Stimulated activated CD8-positive, alpha-beta memory T cell treated with anti-CD3 and anti-CD28 coated beads, Interleukin-7, amount 100 ng/mL, for 24 hours (primary cell): Measurements from ENCODE around the gene RTN3.
"Not testable (repeated sequence)": the region's sequence is repeated elsewhere in the genome, so short reads cannot be mapped to it uniquely, and the experiment has no call there.

ENCODE experiments used
- DNase-seq: peaks from one replicate; pipeline ENCODE4 v3.0.0-alpha.2; 2020; ENCODE audit warnings: low read depth

Gene RTN3

DNA sequence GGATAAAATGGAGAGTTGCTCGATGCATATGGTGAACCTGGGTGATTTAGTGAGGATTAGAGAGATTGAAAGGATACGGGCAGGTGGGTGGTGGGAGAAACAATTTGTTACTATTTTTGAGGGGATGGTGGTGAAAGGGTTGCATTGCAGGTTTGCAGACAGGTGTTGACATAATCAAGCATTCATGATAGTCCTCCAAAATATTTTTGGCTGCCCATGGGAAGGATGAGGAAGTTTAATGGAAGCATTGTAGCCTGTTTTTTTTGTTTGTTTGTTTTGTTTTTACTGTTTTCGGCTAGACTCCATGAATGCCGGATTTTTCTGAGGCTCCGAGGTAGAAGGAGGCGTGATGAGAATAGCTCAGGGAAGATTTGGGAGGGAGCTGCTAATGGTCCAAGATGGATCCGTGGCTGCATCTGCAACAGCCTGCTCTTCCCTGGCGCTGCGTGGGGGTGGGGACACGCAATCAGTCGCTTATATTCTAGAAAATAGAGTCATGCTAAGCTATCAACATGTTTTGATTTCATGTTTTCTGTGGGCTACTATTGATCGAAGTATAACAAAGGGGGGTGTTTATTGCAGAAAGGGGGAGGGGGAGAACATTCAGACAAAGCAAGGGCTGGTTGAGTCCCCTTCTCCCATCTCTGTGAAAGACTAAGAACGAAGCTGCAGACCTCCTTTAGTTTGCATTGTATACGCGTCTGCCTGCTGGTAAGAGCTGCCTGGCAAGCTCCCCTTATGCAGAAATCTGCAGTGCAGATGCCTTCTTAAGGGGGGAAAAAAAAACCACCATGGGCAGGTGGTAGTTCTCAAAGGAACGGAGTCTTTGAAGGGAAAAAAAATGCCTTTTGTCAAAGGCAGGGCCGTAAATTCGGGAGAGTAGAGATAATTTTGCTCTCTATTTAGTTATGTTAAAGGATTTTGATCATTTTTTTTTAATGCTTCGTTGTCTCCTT lies 1.0 kb downstream of the RTN3 start:
- no peak for DNase-seq

DNA sequence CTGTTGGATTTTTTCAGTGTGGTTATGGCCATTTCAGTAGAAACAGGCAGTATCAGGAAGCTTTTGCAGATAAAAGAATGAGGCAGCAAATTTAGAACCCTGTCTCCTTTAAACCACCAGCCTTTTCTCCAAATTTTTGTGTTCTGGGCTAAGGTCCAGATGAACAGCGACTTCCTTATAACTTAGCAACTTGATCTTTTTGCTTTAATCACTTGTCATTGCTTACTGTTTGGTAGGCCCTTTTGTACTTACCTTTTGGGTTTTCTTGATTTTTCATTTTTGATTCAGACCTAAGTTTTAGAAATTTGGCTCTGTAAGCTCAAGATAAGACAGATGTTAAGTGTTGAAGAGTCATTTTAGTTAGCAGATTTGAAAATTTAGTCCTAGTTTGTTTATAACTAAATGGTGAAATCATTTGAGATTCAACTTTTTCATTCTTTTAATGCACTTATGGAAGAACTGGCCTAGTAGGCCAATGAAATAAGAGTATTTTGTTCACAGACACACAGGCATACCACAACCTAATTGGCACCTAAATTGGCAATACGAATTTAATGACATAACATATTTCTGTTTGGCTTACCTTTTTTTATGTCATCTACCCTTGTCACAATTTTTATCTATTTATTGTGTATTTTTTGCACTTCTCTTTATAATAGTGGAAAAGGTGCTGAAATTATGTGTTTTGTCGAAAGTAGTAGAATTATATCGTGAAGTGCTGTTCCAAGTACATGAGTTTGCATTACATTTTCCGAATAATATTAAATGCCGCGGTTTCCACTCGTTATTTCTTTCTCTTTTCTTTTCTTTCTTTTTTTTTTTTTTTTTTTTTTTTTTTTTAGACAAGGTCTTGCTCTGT lies 2.1 kb downstream of the RTN3 start:
- no peak for DNase-seq

GRCh38 chr11:63685158-63685721 lies 3.9 kb downstream of the RTN3 start:
- not testable (repeated sequence) for DNase-seq

DNA sequence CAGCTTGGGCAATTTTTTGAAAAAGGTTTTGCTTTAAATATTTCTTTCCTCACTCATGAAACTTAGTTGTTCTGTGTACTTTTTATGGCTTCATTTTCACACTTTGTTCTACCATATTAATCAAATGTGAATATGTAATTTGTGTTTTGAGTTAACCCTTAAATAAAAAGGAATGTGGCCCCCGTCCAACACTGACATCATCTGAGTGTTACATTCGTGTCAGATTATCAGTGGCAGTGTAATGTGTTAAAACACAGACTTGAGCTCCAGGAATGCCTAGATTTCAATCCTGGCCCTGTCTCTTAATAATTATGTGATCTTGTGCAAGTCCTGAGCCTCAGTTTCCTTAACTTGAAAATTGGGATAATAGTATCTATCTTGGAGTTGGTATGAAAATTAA lies 5.6 kb downstream of the RTN3 start:
- no peak for DNase-seq

DNA sequence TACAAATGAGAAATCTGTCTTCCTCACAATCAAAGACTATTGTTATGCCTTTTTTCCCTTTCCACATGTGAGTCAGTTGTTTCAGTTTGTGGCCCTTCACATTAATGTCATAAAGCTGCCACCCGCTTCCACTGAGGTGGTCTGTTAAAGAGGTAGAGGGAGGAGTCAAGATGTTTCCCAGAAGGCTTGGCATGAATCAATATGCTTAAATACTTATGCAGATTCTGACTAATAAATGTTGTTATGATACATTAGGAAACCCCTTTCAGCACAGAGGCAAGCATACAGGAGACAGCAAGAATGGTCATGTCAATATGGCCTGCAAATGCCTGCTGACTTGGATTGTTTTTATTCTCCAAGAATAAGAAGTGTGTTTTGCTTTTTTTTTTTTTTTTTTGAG lies 6.5 kb downstream of the RTN3 start:
- no peak for DNase-seq

- DNase-seq, result no peak
These were observed 13.3 kb downstream of the RTN3 start for GRCh38 chr11:63694596-63694995.

DNA sequence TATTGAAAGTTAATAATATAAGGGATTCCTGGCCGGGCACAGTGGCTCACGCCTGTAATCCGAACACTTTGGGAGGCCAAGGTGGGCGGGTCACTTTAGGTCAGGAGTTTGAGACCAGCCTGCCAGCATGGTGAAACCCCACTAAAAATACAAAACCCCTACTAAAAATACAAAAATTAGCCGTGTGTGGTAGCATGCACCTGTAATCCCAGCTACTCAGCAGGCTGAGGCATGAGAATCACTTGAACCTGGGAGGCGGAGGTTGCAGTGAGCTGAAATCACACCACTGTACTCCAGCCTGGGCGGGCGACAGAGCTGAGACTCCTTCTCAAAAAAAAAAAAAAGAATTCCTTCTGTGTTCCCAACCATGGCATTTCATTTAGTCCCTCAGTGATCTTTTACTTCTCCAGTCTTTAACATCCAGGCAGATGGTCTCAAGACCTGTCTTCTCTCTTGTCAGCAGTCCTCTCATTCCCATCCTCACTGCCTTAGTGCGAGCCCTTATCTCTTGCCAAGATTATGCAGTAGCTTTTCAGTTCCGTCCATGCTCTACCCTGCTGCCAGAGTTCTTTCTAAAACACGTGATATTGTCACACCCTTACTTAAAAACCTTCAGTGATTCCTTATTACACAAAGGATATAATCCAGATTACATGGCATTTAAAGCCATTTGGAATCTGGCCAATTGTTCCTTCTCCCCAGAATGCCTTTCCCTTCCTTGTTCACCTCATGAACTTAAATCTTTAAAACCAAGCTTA lies 17.9 kb downstream of the RTN3 start:
- no peak for DNase-seq

- DNase-seq, result no peak
These were observed 18.6 kb downstream of the RTN3 start for GRCh38 chr11:63699896-63700295.

- DNase-seq, result no peak
These were observed 24.2 kb downstream of the RTN3 start for GRCh38 chr11:63705526-63705925.

DNA sequence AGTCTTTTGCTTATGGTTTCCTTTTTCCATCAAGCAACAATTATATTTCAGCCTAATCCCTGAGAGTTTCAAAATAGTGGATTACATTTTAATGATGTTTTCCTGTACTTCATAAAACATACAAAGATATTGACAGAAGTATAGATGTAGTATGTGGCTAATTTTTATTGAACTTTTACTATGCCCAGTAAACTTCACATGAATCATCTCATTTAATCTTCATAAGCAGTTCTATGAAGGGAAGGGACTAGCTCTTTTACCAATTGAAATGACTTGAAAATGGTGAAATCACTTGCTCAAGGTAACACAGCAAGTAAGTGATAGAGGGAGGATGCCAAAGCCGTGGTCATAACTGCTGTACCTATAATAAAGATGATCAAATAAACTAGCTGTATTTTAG lies 27.5 kb downstream of the RTN3 start:
- no peak for DNase-seq

- DNase-seq, result no peak
These were observed 28.1 kb downstream of the RTN3 start for GRCh38 chr11:63709336-63709884.

GRCh38 chr11:63710476-63711217 lies 29.3 kb downstream of the RTN3 start:
- DNase-seq, result no peak

DNA sequence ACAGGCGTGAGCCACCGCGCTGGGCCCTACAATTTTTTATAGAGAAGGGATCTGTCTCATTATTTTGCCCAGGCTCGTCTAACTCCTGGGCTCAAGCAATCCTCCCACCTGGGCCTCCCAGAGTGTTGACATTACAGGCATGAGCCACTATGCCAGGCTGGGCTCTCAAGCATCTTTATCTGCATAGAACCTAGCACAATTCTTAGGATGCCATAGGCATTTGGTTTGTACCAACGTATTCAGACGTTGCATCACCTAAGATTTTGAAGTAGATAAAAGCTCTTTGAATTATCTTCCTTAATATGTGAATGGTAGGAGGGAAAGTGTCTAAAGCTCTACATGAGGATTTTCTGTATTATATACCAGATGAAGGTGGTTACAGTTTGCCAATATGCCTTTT lies 30.5 kb downstream of the RTN3 start:
- no peak for DNase-seq

DNA sequence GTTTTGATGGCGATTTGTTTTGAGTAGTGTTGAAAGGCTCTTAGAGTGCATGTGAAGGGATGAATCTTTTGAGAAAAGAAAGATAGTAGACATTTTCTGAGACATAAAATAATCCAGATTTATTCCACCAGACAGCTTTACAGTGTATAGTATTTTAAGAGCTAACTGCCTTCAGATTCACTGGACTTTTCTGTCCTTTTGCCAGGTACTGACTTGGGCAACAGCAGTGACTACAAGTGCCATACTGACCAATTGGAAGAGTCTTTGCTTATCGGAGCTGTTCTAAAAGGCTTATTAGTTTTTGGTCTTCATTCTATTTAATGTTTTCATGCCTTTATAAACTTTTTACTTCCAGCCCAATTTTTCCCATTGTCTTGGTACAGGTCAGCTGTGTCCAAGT lies 32.5 kb downstream of the RTN3 start:
- no peak for DNase-seq

DNA sequence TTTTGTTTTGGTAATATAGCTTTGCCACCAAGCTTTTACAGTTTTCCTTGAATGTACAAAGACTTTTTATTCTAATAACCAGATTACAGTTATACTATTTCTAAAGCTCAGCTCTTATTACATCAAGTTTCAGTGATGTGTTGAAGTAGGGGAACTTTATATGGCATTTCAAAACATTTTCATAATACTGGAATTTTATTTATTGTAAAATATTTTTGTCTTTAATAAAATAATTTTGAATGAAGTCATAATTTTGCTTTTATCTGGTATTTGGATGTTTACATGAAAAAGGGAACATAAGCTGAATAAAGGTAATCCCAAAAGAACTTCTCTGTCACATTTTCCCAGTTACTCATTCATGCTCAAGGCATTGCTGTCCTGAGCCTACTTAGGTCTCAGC lies 34.7 kb downstream of the RTN3 start:
- no peak for DNase-seq

DNA sequence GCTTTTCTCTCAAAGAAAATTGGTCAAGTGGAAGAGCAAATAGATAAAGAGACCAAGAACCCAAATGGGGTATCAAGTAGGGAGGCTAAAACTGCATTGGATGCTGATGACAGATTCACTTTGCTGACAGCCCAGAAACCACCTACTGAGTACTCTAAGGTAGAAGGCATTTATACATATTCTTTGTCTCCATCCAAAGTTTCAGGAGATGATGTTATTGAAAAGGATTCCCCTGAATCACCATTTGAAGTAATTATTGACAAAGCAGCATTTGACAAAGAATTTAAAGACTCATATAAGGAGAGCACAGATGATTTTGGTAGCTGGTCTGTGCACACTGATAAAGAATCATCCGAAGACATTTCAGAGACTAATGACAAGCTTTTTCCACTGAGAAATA lies 37.7 kb downstream of the RTN3 start:
- DNase-seq, result no peak

- DNase-seq, result no peak
These were observed 38.7 kb downstream of the RTN3 start for GRCh38 chr11:63719987-63720386.

DNA sequence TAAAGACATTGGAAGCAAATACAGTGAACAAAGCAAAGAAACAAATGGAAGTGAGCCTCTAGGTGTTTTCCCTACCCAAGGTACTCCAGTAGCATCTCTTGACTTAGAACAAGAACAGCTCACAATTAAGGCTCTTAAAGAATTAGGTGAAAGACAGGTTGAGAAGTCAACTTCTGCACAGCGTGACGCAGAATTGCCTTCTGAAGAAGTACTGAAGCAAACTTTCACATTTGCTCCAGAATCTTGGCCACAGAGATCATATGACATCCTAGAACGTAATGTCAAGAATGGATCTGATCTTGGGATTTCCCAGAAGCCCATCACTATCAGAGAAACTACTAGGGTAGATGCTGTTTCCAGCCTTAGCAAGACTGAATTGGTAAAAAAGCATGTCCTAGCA lies 39.3 kb downstream of the RTN3 start:
- DNase-seq, result no peak

- DNase-seq, result no peak
These were observed 48.0 kb downstream of the RTN3 start for GRCh38 chr11:63729326-63729725.

- DNase-seq, result no peak
These were observed 55.6 kb downstream of the RTN3 start for GRCh38 chr11:63736864-63737263.

- no peak for DNase-seq
These were observed 56.4 kb downstream of the RTN3 start for GRCh38 chr11:63737718-63738117.
